Right atrium auricular region (tissue), 2 donors: ENCODE measurements around the gene KRT1. TPM values are rescaled to one million over a fixed set of nuclear protein-coding genes. Genes with fewer than 3 reads are reported as not detected.

Experiments
- DNase-seq: peaks from one replicate; pipeline ENCODE4 v3.0.0-alpha.2; 2019; ENCODE audit warnings: low spot score
- H3K27ac ChIP-seq, 2 donors: fragments of 200-600 bp; sonication (generic); 1 replicate in 1 of 2; 2 replicates in 1 of 2; pipeline ENCODE4 v1.5.1; 2016 to 2019
- H3K27me3 ChIP-seq, 2 donors: fragments of 200-600 bp; sonication (generic); one replicate each; pipeline versions ENCODE4 v1.5.1 to v1.6.0; 2017 to 2019
- H3K36me3 ChIP-seq: fragments of 200-600 bp; sonication (generic); one replicate; pipeline ENCODE4 v1.5.1; 2016
- H3K4me1 ChIP-seq, 2 donors: fragments of 200-600 bp; sonication (generic); one replicate each; pipeline versions ENCODE4 v1.5.1 to v1.6.0; 2017 to 2019
- H3K4me3 ChIP-seq, 2 donors: fragments of 200-600 bp; sonication (generic); 1 replicate in 1 of 2; 2 replicates in 1 of 2; pipeline ENCODE4 v1.5.1; 2017 to 2019; ENCODE audit warnings: mild to moderate bottlenecking in 1 of 2, moderate library complexity in 1 of 2
- H3K9me3 ChIP-seq, 2 donors: fragments of 200-600 bp; sonication (generic); one replicate each; pipeline ENCODE4 v1.5.1; 2019
- CTCF ChIP-seq, 2 donors: fragments of 200-600 bp; sonication (generic); IDR thresholded peaks; one replicate each; pipeline ENCODE4 v1.5.1; 2019; ENCODE audit warnings: antibody characterized with exemption in 2 of 2
- total RNA-seq, 2 donors: library from RNA; depleted of rRNA; stranded (reverse); fragments of >200 nt; gene quantifications; one replicate each; pipeline ENCODE4 v1.1.0, GENCODE V29; 2016

KRT1 gene
- total RNA-seq, 2 donors from 2014 or later, result not detected

GRCh38 chr12:52691841-52692150, 11.6 kb upstream of the KRT1 start:
- TF ChIP-seq CTCF (IDR thresholded peaks at IDR 0.05), result no peak
- DNase-seq, result no peak
- Histone ChIP-seq H3K4me3 (no peak overlapping the region), H3K9me3 (no peaks in the 10 kb centered on the region), H3K27ac (no peak overlapping the region), H3K27me3 (no peaks in the 10 kb centered on the region), H3K4me1 (peaks cover 0 to 11% of the 10 kb centered on the region in 2 donors), H3K36me3 (no peaks in the 10 kb centered on the region)

GRCh38 chr12:52691076-52691840, 11.1 kb upstream of the KRT1 start:
- peaks cover 0 to 11% of the 10 kb centered on the region in 2 donors for H3K4me1 ChIP-seq
- H3K27ac ChIP-seq, result no peak overlapping the region
- H3K36me3 ChIP-seq, result no peaks in the 10 kb centered on the region
- DNase-seq, result no peak
- no peaks in the 10 kb centered on the region for H3K27me3 ChIP-seq
- TF ChIP-seq CTCF (IDR thresholded peaks at IDR 0.05), result no peak
- H3K4me3 ChIP-seq, result peak overlapping the region in 1 of 2 donors; percentile 24
- H3K9me3 ChIP-seq, result no peaks in the 10 kb centered on the region

GRCh38 chr12:52690351-52691075, 10.3 kb upstream of the KRT1 start:
- Histone ChIP-seq H3K9me3 (no peaks in the 10 kb centered on the region), H3K27me3 (no peaks in the 10 kb centered on the region), H3K27ac (no peak overlapping the region), H3K36me3 (no peaks in the 10 kb centered on the region), H3K4me1 (peaks cover 0 to 11% of the 10 kb centered on the region in 2 donors), H3K4me3 (peak overlapping the region in 1 of 2 donors; percentile 24)
- no peak for DNase-seq
- no peak for TF ChIP-seq CTCF (IDR thresholded peaks at IDR 0.05)

- H3K27me3 ChIP-seq, result no peaks in the 10 kb centered on the region
- H3K4me3 ChIP-seq, result no peak overlapping the region
- no peaks in the 10 kb centered on the region for H3K36me3 ChIP-seq
- H3K9me3 ChIP-seq, result no peaks in the 10 kb centered on the region
- H3K27ac ChIP-seq, result no peak overlapping the region
- H3K4me1 ChIP-seq, result peaks cover 0 to 11% of the 10 kb centered on the region in 2 donors
- no peak for DNase-seq
- no peak for TF ChIP-seq CTCF (IDR thresholded peaks at IDR 0.05)
Measured at GRCh38 chr12:52689936-52690335, 9.7 kb upstream of the KRT1 start.

GRCh38 chr12:52689239-52689638, 9.0 kb upstream of the KRT1 start:
- Histone ChIP-seq H3K27me3 (no peaks in the 10 kb centered on the region), H3K27ac (no peak overlapping the region), H3K4me3 (no peak overlapping the region), H3K9me3 (no peaks in the 10 kb centered on the region), H3K36me3 (no peaks in the 10 kb centered on the region), H3K4me1 (peaks cover 0 to 11% of the 10 kb centered on the region in 2 donors)
- DNase-seq, result no peak
- TF ChIP-seq CTCF (IDR thresholded peaks at IDR 0.05), result no peak
